HG02798 (cell line): ENCODE measurements around the gene BMP5.

Experiments used
- ATAC-seq: cut with Tn5 transposase; IDR thresholded peaks from one replicate; pipeline ENCODE4 v1.9.1; 2021; ENCODE audit warnings: mild to moderate bottlenecking; ENCODE audit not compliant: unreplicated experiment, poor library complexity

The BMP5 gene

GRCh38 chr6:55819811-55820210 lies 55.6 kb downstream of the BMP5 start:
- ATAC-seq, result no peak

- ATAC-seq, result no peak
Observed at GRCh38 chr6:55818482-55818881, 56.9 kb downstream of the BMP5 start.

GRCh38 chr6:55812509-55812908 lies 62.9 kb downstream of the BMP5 start:
- ATAC-seq, result peak; percentile 68

GRCh38 chr6:55811074-55811473 lies 64.3 kb downstream of the BMP5 start:
- ATAC-seq, result no peak

GRCh38 chr6:55802259-55802658 lies 73.1 kb downstream of the BMP5 start:
- ATAC-seq, result no peak

- no peak for ATAC-seq
Observed at GRCh38 chr6:55798571-55798970, 76.8 kb downstream of the BMP5 start.

- ATAC-seq, result no peak
Observed at GRCh38 chr6:55794136-55794812, 81.1 kb downstream of the BMP5 start.

- no peak for ATAC-seq
Observed at GRCh38 chr6:55785273-55785672, 90.1 kb downstream of the BMP5 start.

GRCh38 chr6:55782275-55782674 lies 93.1 kb downstream of the BMP5 start:
- no peak for ATAC-seq

- ATAC-seq, result peak; percentile 55
Observed at GRCh38 chr6:55778705-55779104, 96.7 kb downstream of the BMP5 start.

- ATAC-seq, result no peak
Observed at GRCh38 chr6:55777469-55777868, 97.9 kb downstream of the BMP5 start.

GRCh38 chr6:55776113-55776512 lies 99.3 kb downstream of the BMP5 start:
- ATAC-seq, result no peak

- no peak for ATAC-seq
Observed at GRCh38 chr6:55775029-55775318, 100.4 kb downstream of the BMP5 start.

- no peak for ATAC-seq
Observed at GRCh38 chr6:55774286-55775028, 100.9 kb downstream of the BMP5 start.

- ATAC-seq, result no peak
Observed at GRCh38 chr6:55773620-55774216, 101.7 kb downstream of the BMP5 start.

- ATAC-seq, result no peak
Observed at GRCh38 chr6:55772730-55773129, 102.7 kb downstream of the BMP5 start.

- no peak for ATAC-seq
Observed at GRCh38 chr6:55759536-55759935, 115.9 kb downstream of the BMP5 start.

GRCh38 chr6:55758156-55758937 lies 117.0 kb downstream of the BMP5 start:
- no peak for ATAC-seq

- ATAC-seq, result no peak
Observed at GRCh38 chr6:55756531-55757031, 118.8 kb downstream of the BMP5 start.

GRCh38 chr6:55748880-55749279 lies 126.5 kb downstream of the BMP5 start:
- ATAC-seq, result no peak

- ATAC-seq, result no peak
Observed at GRCh38 chr6:55746473-55746872, 128.9 kb downstream of the BMP5 start.
